B cell (primary cell): Measurements from ENCODE around the gene HLA-DRB1. TPM values are rescaled to one million over a fixed set of nuclear protein-coding genes. Genes with fewer than 3 reads are reported as not detected.
A peak's percentile ranks its signal among the peaks of the same experiment; 100 is the strongest.
"Not testable (repeated sequence)": the region's sequence is repeated elsewhere in the genome, so short reads cannot be mapped to it uniquely, and the experiment has no call there.

ENCODE experiments used
- ATAC-seq: fragments of 200-7000 bp; cut with Tn5 transposase; one replicate; pipeline ENCODE4 v1.10.0; 2021; ENCODE audit warnings: low read depth, mild to moderate bottlenecking, moderate number of reproducible peaks, moderate library complexity
- CTCF ChIA-PET: fragments of 350-600 bp; sonication (Branson Sonifier 250); formaldehyde crosslinking; loops from one replicate; lab custom pipeline; 2021; ENCODE audit warnings: antibody characterized with exemption, inconsistent platforms; lab: Charles Lee
- POLR2A ChIA-PET: fragments of 350-600 bp; sonication (Branson Sonifier 250); formaldehyde crosslinking; loops from one replicate; lab custom pipeline; 2021; ENCODE audit warnings: antibody characterized with exemption; lab: Charles Lee
- DNase-seq: peaks from one replicate; pipeline ENCODE4 v3.0.0; 2013
- H2AFZ ChIP-seq: 2 replicates; pipeline ENCODE4 v1.6.1; 2012; ENCODE audit warnings: mild to moderate bottlenecking, low read depth, low read length; ENCODE audit not compliant: insufficient read depth, poor library complexity, severe bottlenecking
- H3K27ac ChIP-seq, 2 donors: 1 replicate in 1 of 2; 2 replicates in 1 of 2; pipeline ENCODE4 v1.5.1; 2012 to 2013; ENCODE audit warnings: low read length in 2 of 2, mild to moderate bottlenecking in 2 of 2, moderate library complexity in 1 of 2
- H3K27me3 ChIP-seq, 4 experiments: fragments of 200-600 bp in 1 of 4; sonication (generic) in 1 of 4; replicated peaks in 1 of 4; 1 replicate in 2 of 4; 2 replicates in 2 of 4; pipeline versions ENCODE4 v1.6.1 to v1.7.0; 2013 to 2016; ENCODE audit warnings: low read length in 3 of 4, mild to moderate bottlenecking in 2 of 4, mixed read lengths in 1 of 4, moderate library complexity in 1 of 4; ENCODE audit not compliant: insufficient read depth in 4 of 4, control insufficient read depth in 3 of 4; ENCODE audit errors: control extremely low read depth in 1 of 4
- H3K36me3 ChIP-seq, 2 experiments: replicated peaks in 1 of 2; 1 replicate in 1 of 2; 2 replicates in 1 of 2; pipeline versions ENCODE4 v1.6.1 to v1.7.1; 2013; ENCODE audit warnings: low read length in 1 of 2; ENCODE audit not compliant: insufficient read depth in 2 of 2, control insufficient read depth in 1 of 2; ENCODE audit errors: control extremely low read depth in 1 of 2, extremely low read depth in 1 of 2
- H3K4me1 ChIP-seq, 2 donors: fragments of 200-600 bp in 1 of 2; sonication (generic) in 1 of 2; 1 replicate in 1 of 2; 2 replicates in 1 of 2; pipeline versions ENCODE4 v1.5.1 to v1.6.1; 2013 to 2017; ENCODE audit warnings: low read length in 2 of 2; ENCODE audit not compliant: control insufficient read depth in 2 of 2, insufficient read depth in 2 of 2
- H3K4me2 ChIP-seq: replicated peaks from 2 replicates; pipeline ENCODE3; 2012; ENCODE audit warnings: mild to moderate bottlenecking, low read depth, low read length; ENCODE audit not compliant: poor library complexity, severe bottlenecking
- H3K4me3 ChIP-seq, 5 experiments: fragments of 200-600 bp in 1 of 5; sonication (generic) in 1 of 5; 1 replicate in 3 of 5; 2 replicates in 2 of 5; pipeline versions ENCODE4 v1.5.1 to v1.7.0; 2011 to 2016; ENCODE audit warnings: low read length in 4 of 5, mild to moderate bottlenecking in 4 of 5, low read depth in 2 of 5, control low read depth in 1 of 5, moderate library complexity in 1 of 5; ENCODE audit not compliant: insufficient read depth in 1 of 5; ENCODE audit errors: control extremely low read depth in 1 of 5, extremely low read depth in 1 of 5
- H3K79me2 ChIP-seq: fragments of 200-600 bp; sonication (generic); one replicate; pipeline ENCODE4 v1.6.0; 2016; ENCODE audit warnings: low read length; ENCODE audit not compliant: control insufficient read depth, insufficient read depth
- H3K9ac ChIP-seq: fragments of 200-600 bp; sonication (generic); 2 replicates; pipeline ENCODE4 v1.6.1; 2017; ENCODE audit warnings: mild to moderate bottlenecking, low read length, moderate library complexity
- H3K9me3 ChIP-seq, 3 donors: one replicate each; pipeline versions ENCODE4 v1.6.1 to v1.7.1; 2013; ENCODE audit warnings: low read length in 2 of 3; ENCODE audit not compliant: control insufficient read depth in 2 of 3, insufficient read depth in 1 of 3; ENCODE audit errors: control extremely low read depth in 1 of 3
- H4K20me1 ChIP-seq: 2 replicates; pipeline ENCODE4 v1.6.0; 2012; ENCODE audit warnings: mild to moderate bottlenecking, low read length; ENCODE audit not compliant: insufficient read depth, control insufficient read depth, poor library complexity, severe bottlenecking
- H3K27ac Mint-ChIP-seq: one replicate; pipeline ENCODE4 v1.8.0; 2021; ENCODE audit warnings: mixed read lengths
- H3K27me3 Mint-ChIP-seq: one replicate; pipeline ENCODE4 v1.8.0; 2021; ENCODE audit warnings: mixed read lengths
- H3K4me1 Mint-ChIP-seq: one replicate; pipeline ENCODE4 v1.8.0; 2021; ENCODE audit warnings: mixed read lengths
- H3K4me3 Mint-ChIP-seq: one replicate; pipeline ENCODE4 v1.8.0; 2021; ENCODE audit warnings: mixed read lengths
- H3K9me3 Mint-ChIP-seq: one replicate; pipeline ENCODE4 v1.8.0; 2022; ENCODE audit warnings: mixed read lengths; ENCODE audit not compliant: insufficient read depth
- CTCF ChIP-seq: fragments of 200-600 bp; IDR thresholded peaks from one replicate; pipeline ENCODE4 v1.8.0; 2022; ENCODE audit warnings: antibody characterized with exemption, mild to moderate bottlenecking
- EZH2 ChIP-seq: IDR thresholded peaks from 2 replicates; pipeline ENCODE4 v1.6.1; 2012; ENCODE audit warnings: borderline replicate concordance, low read depth, mild to moderate bottlenecking, moderate library complexity, low read length; ENCODE audit not compliant: insufficient read depth, poor library complexity, severe bottlenecking
- WGBS: methylation state at CpG from one replicate; pipeline ENCODE4 v1.1.5; 2013; ENCODE audit warnings: missing lambda C conversion rate; ENCODE audit not compliant: insufficient coverage; 5-methylcytosine and 5-hydroxymethylcytosine counted together
- intact Hi-C: fragments of 100-400 bp; cut with micrococcal nuclease; formaldehyde crosslinking; loops from one replicate; pipeline ENCODE4 v1.10.0; 2022
- polyA plus RNA-seq: library from polyadenylated mRNA; depleted of rRNA; stranded (reverse); fragments of >200 nt; gene quantifications from 2 replicates; pipeline ENCODE4 v1.2.3, GENCODE V29; 2012
- total RNA-seq, 2 donors: library from RNA; stranded (reverse); fragments of 120-200 nt in 1 of 2; gene quantifications; 1 replicate in 1 of 2; 2 replicates in 1 of 2; pipeline versions ENCODE4 v1.2.3 to v1.2.4, GENCODE V29; 2013 to 2022

HLA-DRB1 gene
- total and polyA plus RNA-seq, 2 donors (not counting 1 experiment from before 2014, with no cell fraction given): 559 to 1,240 TPM

- intact Hi-C loops: no loop called here
- H3K9me3 Mint-ChIP-seq: no peaks in the 10 kb centered on the region
- H3K4me1 Mint-ChIP-seq: peaks cover 2% of the 10 kb centered on the region
- Histone ChIP-seq H3K27ac (no peak overlapping the region), H3K79me2 (no peaks in the 10 kb centered on the region), H2AFZ (no peak overlapping the region), H3K36me3 (no peaks in the 10 kb centered on the region), H3K9me3 (no peaks in the 10 kb centered on the region), H4K20me1 (no peaks in the 10 kb centered on the region), H3K4me2 (no peak overlapping the region), H3K9ac (no peak overlapping the region), H3K4me3 (no peak overlapping the region), H3K4me1 (no peaks in the 10 kb centered on the region), H3K27me3 (no peaks in the 10 kb centered on the region)
- CTCF ChIA-PET: no interaction called here
- no peak for TF ChIP-seq EZH2
- TF ChIP-seq CTCF: no peak
- no peak overlapping the region for H3K4me3 Mint-ChIP-seq
- ATAC-seq: no peak
- H3K27ac Mint-ChIP-seq: no peak overlapping the region
- WGBS: no CpG with 5 or more reads among the region's 5 CpGs
- no peaks in the 10 kb centered on the region for H3K27me3 Mint-ChIP-seq
- no peak for DNase-seq
- POLR2A ChIA-PET: no interaction called here
Measured at GRCh38 chr6:32539839-32540238, 49.8 kb downstream of the HLA-DRB1 start.

DNA sequence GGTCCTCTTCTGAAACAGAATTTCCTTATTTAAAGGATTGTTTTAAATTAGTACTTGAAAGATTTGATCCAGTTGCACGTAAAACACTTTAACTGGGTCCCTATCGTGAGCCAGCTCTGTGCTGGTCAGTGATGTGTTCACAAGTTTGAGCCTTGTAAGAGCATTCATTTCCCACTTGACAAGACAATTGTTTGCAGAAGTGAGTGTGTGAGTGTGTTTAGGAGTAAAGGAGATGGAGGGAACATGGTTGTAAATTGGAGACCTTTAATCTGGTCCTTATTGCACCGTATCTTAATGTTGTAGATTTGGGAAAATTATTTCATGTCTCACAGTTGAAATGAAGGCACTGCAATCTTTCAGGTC, 59.2 kb downstream of the HLA-DRB1 start:
- intact Hi-C loops, H3K9me3 ChIP-seq: not testable (repeated sequence)
- POLR2A ChIA-PET: interaction anchor here (0.6 to 2.6 kb wide), 10 partner anchors 58 to 136 kb away, joined by 3 to 55 read pairs (median 4); partner anchors contain the start of genes HLA-DQA1, HLA-DQB1, HLA-DRA and HLA-DRB1

More for the DNA sequence above, 59.2 kb downstream of the HLA-DRB1 start:
- H2AFZ ChIP-seq, H3K79me2 ChIP-seq, H3K9me3 Mint-ChIP-seq, H4K20me1 ChIP-seq, H3K4me2 ChIP-seq, H3K27me3 Mint-ChIP-seq, H3K4me1 ChIP-seq, H3K27me3 ChIP-seq, DNase-seq, H3K36me3 ChIP-seq, H3K4me3 ChIP-seq, H3K9ac ChIP-seq: not testable (repeated sequence)
- Mint-ChIP-seq H3K4me1 (peaks cover 27% of the 10 kb centered on the region), H3K4me3 (peak overlapping the region; percentile 94), H3K27ac (peak overlapping the region; percentile 100)
- peak overlapping the region; percentile 79 for H3K27ac ChIP-seq
- WGBS: 0% methylated on average over 1 of the region's 3 CpGs
- ATAC-seq: peak; percentile 46
- CTCF ChIA-PET: interaction anchor here (0.8 kb wide), 1 partner anchor 59 kb away, joined by 3 read pairs; the partner anchor contains the start of gene HLA-DRB1
